BLaER1 (cell line): ENCODE measurements around the gene PLEKHG1.

Experiments used
- H3K27ac ChIP-seq: shearing (Covaris generic); formaldehyde crosslinking; 2 replicates; pipeline ENCODE4 v1.8.1; 2022
- H3K27me3 ChIP-seq: shearing (Covaris generic); formaldehyde crosslinking; 2 replicates; pipeline ENCODE4 v1.8.1; 2022
- H3K36me3 ChIP-seq: shearing (Covaris generic); formaldehyde crosslinking; 2 replicates; pipeline ENCODE4 v1.8.1; 2022
- H3K4me1 ChIP-seq: shearing (Covaris generic); formaldehyde crosslinking; 2 replicates; pipeline ENCODE4 v1.8.1; 2022
- H3K4me2 ChIP-seq: shearing (Covaris generic); formaldehyde crosslinking; 2 replicates; pipeline ENCODE4 v1.8.1; 2022
- H3K4me3 ChIP-seq: shearing (Covaris generic); formaldehyde crosslinking; 2 replicates; pipeline ENCODE4 v1.8.1; 2022
- H3K9ac ChIP-seq: shearing (Covaris generic); formaldehyde crosslinking; 2 replicates; pipeline ENCODE4 v1.8.1; 2022
- H3K9me3 ChIP-seq: shearing (Covaris generic); formaldehyde crosslinking; 2 replicates; pipeline ENCODE4 v1.8.1; 2022
- H4K20me1 ChIP-seq: shearing (Covaris generic); formaldehyde crosslinking; 2 replicates; pipeline ENCODE4 v1.8.1; 2022
- Cebpa-rat ChIP-seq: shearing (Covaris generic); IDR thresholded peaks from 2 replicates; pipeline ENCODE4 v1.8.1; 2022

Gene PLEKHG1

DNA sequence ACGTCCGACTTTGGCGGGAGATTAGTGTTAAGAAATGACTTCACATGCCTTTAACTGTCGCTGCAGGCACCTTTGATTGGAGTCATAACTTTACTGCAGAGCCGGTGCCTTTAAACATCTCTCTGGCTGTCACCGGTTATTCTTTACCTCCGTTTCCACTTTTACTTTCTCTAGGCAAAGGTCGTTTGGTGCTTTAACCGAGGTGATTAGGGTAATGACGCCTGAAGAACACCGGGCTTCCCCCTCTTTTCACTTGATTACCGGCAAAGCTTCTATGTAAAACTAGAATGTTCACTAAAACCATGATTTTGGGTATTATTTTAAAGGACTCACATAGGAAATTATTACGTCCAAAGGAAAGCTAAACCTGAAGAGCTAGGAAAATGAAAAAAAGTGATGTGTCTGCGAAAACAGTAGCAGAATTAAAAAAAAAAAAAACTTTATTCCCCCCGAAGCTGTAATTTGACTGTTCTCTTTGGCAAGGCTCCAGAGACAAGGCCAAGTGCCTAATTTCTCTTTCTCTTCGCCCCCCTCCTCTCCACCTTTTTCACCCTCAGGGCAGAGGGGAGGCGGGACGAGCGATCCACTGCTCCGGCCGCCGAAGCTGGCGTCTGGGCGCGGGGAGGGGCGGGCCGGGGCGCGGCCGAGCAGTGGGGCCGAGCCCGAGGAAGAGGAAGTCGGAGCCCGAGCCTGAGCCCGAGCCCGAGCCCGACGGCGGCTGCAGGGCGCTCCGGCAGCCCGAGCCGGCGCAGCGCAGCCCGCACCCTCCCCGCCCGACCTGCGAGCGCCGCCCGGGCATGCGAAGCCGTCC, at the start of gene PLEKHG1:
TSS of gene PLEKHG1 (plus strand) at position 687 of the 811 bp plus-strand sequence. CDS start 133,797 bp downstream, outside the sequence.
- H3K27ac ChIP-seq = peak within 1 kb of the TSS; percentile 25; the same call in 1 of the 2 replicates
- TF ChIP-seq Cebpa-rat = no peak

DNA sequence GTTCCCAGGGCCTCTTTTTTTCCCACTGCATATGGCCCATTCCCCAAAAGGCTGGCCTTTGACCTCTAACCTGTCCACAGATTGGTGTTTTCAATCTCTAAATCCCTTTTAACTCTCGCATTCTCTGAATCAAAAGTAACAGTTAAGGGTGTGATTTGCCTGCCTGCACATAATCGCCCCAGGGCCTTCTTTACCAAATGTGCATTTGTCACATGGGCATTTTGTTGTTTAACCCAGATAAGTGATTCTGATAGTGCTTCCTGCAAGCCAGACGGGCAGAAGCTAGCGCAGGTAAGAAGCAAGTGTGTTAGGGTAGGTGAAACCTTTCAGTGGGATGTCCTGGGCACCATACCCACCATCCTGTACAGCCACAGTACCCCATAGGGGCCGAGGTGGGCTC, 49.4 kb upstream of the PLEKHG1 start:
- no peak for TF ChIP-seq Cebpa-rat
- no peak overlapping the region for H3K27ac ChIP-seq

More for the DNA sequence above, at the start of gene PLEKHG1:
- Histone ChIP-seq H3K9ac (peak within 1 kb of the TSS; percentile 68), H4K20me1 (0 out of 2 replicates have a peak, but pooled peaks cover 13% of the 10 kb centered on the region), H3K36me3 (no peaks in the 10 kb centered on the region), H3K4me1 (peaks cover 6% of the 10 kb centered on the region; the same call in 1 of the 2 replicates), H3K4me2 (peak within 1 kb of the TSS; percentile 97), H3K9me3 (no peaks in the 10 kb centered on the region), H3K27me3 (peaks cover 42% of the 10 kb centered on the region), H3K4me3 (peak within 1 kb of the TSS; percentile 81)

DNA sequence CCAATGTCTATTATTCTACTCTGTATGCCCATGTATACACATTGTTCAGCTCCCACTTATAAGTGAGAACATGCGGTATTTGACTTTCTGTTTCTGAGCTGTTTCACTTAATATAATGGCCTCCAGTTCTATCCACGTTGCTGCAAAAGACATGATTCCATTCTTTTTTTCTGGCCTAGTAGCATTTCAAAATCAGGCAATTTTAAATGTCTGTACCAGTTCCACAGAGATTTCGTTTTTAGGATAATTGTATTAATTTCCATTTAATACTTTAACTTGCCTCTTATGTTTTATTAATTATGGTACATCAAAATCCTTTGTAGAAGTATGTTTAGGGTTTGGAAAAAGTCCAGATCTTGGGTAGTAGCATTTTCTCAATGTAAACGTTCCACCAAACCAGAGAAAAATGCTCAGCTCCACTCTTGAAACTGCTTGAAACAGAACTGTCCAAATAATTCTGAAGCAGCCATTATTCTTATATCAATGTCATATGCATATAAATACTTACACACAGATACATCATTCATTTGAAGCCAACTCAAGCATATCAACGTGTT, 42.6 kb upstream of the PLEKHG1 start:
- no peak overlapping the region for H3K9ac ChIP-seq
- no peak overlapping the region for H3K4me2 ChIP-seq
- no peaks in the 10 kb centered on the region for H3K27me3 ChIP-seq
- no peaks in the 10 kb centered on the region for H3K36me3 ChIP-seq
- no peak overlapping the region for H3K27ac ChIP-seq
- no peaks in the 10 kb centered on the region for H4K20me1 ChIP-seq
- no peak overlapping the region for H3K4me3 ChIP-seq
- no peak for TF ChIP-seq Cebpa-rat
- no peaks in the 10 kb centered on the region for H3K4me1 ChIP-seq
- H3K9me3 ChIP-seq = peaks cover 17% of the 10 kb centered on the region

More for the DNA sequence above, 49.4 kb upstream of the PLEKHG1 start:
- no peaks in the 10 kb centered on the region for H3K27me3 ChIP-seq
- no peaks in the 10 kb centered on the region for H3K36me3 ChIP-seq
- H3K4me1 ChIP-seq = 0 out of 2 replicates have a peak, but pooled peaks cover 5% of the 10 kb centered on the region
- H4K20me1 ChIP-seq = no peaks in the 10 kb centered on the region
- no peak overlapping the region for H3K4me2 ChIP-seq
- no peaks in the 10 kb centered on the region for H3K9me3 ChIP-seq
- H3K9ac ChIP-seq = no peak overlapping the region
- no peak overlapping the region for H3K4me3 ChIP-seq

DNA sequence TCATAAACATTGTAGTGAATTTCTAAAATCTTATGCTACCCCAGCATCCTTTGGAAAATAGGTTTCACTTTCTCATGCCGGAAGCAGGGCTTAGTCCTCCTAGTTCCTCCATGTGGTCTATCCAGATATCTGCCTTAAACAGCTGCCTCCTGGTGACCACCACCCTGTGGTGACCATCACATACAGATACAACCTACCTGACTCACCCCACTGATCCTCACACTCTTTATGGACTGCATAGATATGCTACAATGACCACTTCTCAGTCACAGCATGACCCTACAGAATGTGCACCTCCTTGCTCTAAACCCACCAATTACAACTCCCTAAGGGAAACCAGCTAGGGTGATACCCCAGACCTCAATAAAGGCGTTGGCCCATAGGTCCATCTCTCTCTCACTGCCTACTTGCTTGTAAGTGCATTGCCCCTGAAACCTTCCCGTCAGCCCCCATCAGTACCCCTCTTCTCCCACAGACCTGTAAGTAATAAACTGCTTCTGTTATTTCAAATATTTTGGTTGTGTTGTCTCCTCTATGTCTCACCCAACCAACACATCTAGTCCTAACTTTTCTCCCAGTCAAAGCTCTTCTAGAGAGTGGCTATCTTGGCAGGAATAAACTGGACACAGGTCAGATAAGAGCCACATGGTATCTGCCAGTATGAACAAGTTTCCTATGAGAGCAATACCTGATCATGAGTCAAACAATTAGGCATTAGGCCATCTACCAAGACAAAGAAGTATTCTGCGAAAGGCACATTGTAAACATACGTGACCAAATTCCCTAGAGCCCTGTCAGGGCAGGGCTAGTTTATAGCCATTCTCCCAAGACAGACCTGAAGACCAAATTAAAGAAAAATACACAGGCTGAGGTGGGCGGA, 39.4 kb upstream of the PLEKHG1 start:
- no peaks in the 10 kb centered on the region for H4K20me1 ChIP-seq

DNA sequence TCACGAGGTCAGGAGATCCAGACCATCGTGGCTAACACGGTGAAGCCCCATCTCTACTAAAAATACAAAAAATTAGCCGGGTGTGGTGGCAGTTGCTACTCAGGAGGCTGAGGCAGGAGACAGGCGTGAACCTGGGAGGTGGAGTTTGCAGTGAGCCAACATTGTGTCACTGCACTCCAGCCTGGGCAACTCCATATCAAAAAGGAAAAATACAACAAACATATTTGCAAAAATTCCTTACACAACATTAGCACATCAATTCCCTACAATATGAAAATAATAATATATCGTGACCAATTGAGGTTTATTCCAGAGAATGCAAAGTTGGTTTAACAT, 38.8 kb upstream of the PLEKHG1 start:
- no peaks in the 10 kb centered on the region for H3K36me3 ChIP-seq
- H3K4me1 ChIP-seq = no peaks in the 10 kb centered on the region
- H3K4me3 ChIP-seq = no peak overlapping the region
- H3K27ac ChIP-seq = no peak overlapping the region
- H4K20me1 ChIP-seq = no peaks in the 10 kb centered on the region
- no peak for TF ChIP-seq Cebpa-rat
- H3K9ac ChIP-seq = no peak overlapping the region
- H3K4me2 ChIP-seq = no peak overlapping the region
- H3K27me3 ChIP-seq = no peaks in the 10 kb centered on the region
- H3K9me3 ChIP-seq = peaks cover 17% of the 10 kb centered on the region

More for the DNA sequence above, 39.4 kb upstream of the PLEKHG1 start:
- no peak for TF ChIP-seq Cebpa-rat
- Histone ChIP-seq H3K4me3 (no peak overlapping the region), H3K27ac (no peak overlapping the region), H3K4me1 (no peaks in the 10 kb centered on the region), H3K36me3 (no peaks in the 10 kb centered on the region), H3K27me3 (no peaks in the 10 kb centered on the region), H3K9ac (no peak overlapping the region), H3K4me2 (no peak overlapping the region), H3K9me3 (peaks cover 17% of the 10 kb centered on the region)

DNA sequence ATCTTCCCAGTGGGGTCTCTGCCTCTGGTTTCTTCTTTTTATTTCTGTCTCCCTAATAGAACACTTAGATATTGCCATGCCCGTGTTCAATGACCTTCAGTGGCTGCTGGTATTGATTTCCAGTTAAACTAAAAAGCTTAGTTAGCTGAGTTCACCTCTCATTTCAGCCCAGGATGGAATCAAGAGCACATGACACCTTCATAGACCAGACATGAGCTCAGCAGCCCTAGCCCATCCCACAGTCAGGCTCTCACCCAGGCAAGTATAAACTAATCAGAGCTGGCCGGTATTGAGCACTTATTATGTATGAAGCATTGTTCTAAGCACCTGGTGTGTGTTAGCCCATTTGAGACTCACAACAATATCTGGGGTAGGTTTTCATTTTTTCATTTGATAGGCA, 33.7 kb upstream of the PLEKHG1 start:
- Histone ChIP-seq H3K27ac (no peak overlapping the region), H3K4me3 (no peak overlapping the region), H4K20me1 (no peaks in the 10 kb centered on the region), H3K9me3 (peaks cover under 1% of the 10 kb centered on the region; the same call in 1 of the 2 replicates), H3K9ac (no peak overlapping the region), H3K36me3 (no peaks in the 10 kb centered on the region), H3K4me1 (no peaks in the 10 kb centered on the region), H3K4me2 (no peak overlapping the region), H3K27me3 (no peaks in the 10 kb centered on the region)
- TF ChIP-seq Cebpa-rat = no peak

DNA sequence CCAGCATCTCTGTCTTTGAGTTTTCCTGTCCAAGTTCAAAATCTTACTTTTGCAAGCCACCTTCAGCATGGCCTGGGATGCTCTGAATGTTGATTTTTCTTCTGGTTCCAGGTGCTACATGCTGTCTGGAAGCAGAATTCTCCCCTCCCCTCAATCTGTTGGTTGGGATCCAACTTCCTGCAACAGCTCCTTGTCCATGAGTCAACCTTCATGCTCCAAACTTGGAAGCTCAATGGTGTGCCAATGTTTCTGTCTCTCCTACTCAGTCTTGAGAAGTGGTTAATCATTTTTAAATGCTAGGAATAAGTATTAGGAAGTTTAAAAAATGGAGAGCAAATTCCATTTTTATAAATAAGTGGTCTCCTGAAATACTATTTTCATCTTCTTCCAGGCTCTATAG, 33.2 kb upstream of the PLEKHG1 start:
- no peak overlapping the region for H3K27ac ChIP-seq

DNA sequence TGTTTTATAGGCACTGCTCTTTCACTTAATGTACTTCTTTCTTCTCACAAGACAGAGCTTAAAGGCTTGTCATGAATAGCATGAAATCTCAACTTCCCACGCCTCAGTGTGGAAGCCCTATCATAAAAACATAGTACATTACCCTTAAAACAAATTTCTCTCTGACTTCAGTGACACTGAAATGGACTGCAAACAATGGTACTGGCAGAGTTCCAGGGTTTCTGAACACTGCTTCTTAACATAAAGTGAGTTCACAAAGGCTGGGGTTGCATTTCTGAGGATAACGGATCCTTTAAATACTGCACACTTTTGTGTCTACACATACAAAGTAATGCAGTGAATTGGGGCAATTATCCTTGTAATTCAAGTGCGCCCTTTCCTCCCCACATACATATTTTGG, 32.3 kb upstream of the PLEKHG1 start:
- Histone ChIP-seq H3K9me3 (no peaks in the 10 kb centered on the region), H4K20me1 (no peaks in the 10 kb centered on the region), H3K4me2 (no peak overlapping the region), H3K9ac (no peak overlapping the region), H3K4me1 (no peaks in the 10 kb centered on the region), H3K27ac (no peak overlapping the region), H3K27me3 (no peaks in the 10 kb centered on the region), H3K4me3 (no peak overlapping the region), H3K36me3 (no peaks in the 10 kb centered on the region)
- no peak for TF ChIP-seq Cebpa-rat

More for the DNA sequence above, 33.2 kb upstream of the PLEKHG1 start:
- Histone ChIP-seq H3K4me2 (no peak overlapping the region), H3K36me3 (no peaks in the 10 kb centered on the region), H3K27me3 (no peaks in the 10 kb centered on the region), H3K4me3 (no peak overlapping the region), H3K9ac (no peak overlapping the region), H3K9me3 (no peaks in the 10 kb centered on the region), H4K20me1 (no peaks in the 10 kb centered on the region), H3K4me1 (no peaks in the 10 kb centered on the region)
- TF ChIP-seq Cebpa-rat = no peak

DNA sequence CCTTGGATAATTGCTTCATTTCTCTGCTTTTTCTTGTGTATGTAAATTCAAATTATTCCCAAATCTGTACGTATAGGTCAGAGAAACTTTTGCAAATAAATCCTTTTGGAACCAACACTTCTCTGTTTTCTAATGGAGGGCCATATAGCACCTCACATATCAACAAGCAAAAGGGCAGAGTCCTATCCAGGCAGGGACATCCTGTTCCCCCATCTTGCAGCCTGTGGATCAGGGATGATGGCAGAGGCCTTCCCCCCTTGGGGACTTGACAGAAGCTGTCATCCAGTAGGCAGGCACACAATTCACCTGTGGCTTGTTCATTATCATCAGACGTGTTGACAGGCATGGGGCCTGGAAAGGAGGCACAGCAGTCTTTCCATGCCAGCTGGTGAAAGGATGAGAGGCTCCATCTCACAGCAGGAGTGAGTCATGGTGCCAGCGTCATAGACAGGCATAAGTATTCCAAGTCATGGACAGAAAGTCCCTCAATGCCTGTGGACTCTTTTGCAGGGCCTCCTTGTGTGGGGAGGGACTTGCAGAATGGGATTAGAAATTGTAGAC, 31.8 kb upstream of the PLEKHG1 start:
- H4K20me1 ChIP-seq = no peaks in the 10 kb centered on the region
- H3K4me1 ChIP-seq = no peaks in the 10 kb centered on the region
- H3K36me3 ChIP-seq = no peaks in the 10 kb centered on the region
- no peaks in the 10 kb centered on the region for H3K27me3 ChIP-seq
- no peak for TF ChIP-seq Cebpa-rat
- no peak overlapping the region for H3K9ac ChIP-seq
- H3K4me3 ChIP-seq = no peak overlapping the region
- no peak overlapping the region for H3K4me2 ChIP-seq
- H3K9me3 ChIP-seq = no peaks in the 10 kb centered on the region
- no peak overlapping the region for H3K27ac ChIP-seq
